ENCODE data around the gene CXCR6.
A peak's percentile ranks its signal among the peaks of the same experiment; 100 is the strongest.

The CXCR6 gene

DNA sequence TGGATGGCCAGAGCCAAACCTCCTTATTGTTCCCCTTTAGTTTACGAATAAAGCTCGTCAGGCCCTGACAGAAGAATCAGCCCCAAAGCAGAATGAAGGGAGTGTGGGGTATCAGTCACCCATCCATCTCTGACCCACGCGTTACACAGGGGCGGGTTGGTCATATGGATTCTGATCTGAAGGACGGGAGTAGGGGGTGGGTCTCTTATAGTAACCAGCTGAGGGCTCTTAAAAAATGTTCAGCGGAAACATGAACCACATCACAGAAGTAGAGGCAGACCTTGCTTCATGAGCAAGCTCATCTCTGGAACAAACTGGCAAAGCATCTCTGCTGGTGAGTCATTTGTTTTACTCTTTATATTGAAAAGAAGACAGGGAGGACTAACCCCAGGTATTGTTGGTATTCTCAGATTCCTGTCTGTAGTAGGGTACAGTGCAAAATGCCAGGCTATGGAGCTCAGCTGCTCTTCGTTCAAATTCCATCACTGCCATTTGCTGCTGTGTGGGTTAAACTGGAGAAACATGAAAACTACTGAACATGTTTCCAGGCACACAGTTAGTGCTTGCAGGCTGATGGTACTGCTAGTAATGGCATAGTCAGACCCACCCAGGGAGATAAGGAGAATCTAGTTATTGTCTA lies at the start of gene CXCR6:
TSS of gene CXCR6 (plus strand) at position 258 of the 640 bp plus-strand sequence. CDS start 3,018 bp downstream, outside the sequence.
- DNase-seq = peak; percentile 63

DNA sequence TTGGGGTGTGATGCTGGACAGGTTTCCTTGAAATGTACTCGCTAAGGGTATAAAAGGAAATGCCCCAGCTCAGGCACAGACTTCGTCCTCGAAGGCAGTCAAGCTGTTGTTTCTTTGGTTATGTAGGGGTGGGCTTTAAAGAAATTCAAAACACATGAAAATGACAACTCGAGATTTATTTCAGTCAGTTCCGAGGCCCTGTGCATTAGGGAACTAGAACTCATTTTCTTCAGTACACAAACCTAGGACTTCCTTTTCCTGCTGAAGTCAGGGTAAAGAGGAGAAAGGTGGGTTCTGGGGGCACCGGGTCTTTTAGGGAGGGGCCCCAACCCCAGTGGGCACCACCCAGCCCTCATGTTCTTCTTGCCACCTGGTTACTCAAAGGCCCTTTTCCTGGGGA lies 49.2 kb upstream of the CXCR6 start:
- no peak for DNase-seq

DNA sequence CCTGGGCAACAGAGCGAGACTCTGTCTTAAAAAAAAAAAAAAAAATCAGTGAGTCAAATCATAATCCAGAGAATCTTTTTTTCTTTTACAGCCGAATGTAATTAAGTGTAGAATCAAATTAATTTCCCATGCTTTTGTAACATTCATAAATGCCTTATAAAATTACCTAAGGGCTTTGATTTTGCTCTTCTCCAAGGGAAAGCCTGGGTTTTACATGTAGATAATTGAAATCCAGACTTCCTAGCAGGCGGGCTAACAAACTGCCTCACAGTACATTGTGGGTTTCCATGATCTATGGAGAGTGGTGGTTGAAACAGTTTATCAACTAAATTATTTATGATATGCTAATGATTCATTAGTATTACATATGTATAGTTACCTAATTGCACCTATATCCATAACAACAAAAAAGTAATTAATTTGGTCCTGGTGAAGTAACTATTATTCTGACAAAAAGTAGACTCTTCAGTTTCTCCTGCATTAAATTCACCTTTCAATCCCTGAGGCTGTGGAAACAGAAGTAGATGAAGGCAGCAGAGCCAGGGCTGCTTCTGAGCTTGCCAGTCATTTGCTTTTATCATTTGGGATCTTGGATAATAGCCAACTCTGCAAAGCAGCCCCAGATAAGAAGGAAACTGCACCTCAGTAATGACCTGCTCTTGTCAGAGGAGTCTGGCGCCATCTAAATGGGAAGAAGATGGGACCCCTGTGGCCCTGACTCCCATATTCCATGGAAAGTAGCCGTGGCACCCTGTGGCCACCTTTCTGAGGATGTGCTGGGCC lies 47.4 kb upstream of the CXCR6 start:
- no peak for DNase-seq

DNA sequence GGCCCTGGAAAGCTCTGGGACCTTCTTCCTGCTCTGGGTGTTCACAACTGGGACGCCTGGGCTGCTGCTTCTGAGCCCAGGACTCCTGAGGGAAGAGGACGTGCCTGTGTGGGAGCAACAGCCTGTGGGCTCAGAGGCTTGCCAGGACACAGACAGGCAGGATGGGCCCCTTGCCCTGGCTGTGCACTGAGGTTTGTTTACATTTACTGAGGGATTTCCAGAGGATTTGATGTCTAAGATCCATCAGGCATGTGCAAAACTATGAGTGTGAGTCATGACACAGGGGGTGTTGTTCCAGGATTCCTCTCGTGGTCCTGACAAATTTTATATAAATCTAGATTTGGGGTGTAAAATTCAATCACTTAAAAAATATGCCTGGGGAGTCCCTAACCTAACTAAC lies 46.3 kb upstream of the CXCR6 start:
- no peak for DNase-seq

DNA sequence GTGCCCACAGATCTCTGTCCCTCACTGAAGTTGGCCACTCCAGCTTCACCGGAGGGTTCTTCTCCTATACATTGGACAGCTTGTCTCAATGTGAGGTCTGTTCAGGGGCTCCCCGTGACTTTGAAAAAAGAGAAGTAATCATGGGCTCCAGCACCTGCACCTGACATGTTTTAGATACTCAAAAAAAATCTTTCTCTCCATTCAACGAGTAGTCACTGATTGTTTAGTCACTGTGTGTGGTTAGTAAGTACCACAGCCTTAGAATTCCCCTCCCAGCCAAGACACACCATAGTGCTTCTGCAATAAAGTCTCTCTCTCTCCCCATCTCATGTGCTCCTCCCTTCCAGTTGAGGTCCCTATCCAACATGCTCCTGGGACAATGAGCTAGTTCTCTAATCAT lies 38.3 kb upstream of the CXCR6 start:
- DNase-seq = no peak

DNA sequence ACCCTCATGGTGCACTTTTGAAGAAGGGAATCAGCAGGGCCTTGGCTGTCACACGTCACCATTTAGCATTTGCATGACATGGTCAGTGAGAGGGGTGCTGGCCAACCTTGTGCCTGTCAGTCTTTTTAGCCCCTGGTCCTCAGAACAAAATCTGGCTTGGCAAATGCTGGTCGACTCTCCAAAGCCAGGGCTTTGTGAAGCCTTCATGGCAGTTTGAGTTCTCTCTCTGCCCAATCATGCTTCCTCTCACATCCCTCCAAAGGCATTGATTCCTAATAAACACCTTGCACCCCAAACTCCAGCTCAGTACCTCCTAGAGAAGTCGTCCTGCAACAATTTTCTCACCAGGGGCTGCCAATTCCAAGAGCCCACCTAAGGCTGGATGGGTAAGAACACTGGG lies 37.5 kb upstream of the CXCR6 start:
- no peak for DNase-seq

DNA sequence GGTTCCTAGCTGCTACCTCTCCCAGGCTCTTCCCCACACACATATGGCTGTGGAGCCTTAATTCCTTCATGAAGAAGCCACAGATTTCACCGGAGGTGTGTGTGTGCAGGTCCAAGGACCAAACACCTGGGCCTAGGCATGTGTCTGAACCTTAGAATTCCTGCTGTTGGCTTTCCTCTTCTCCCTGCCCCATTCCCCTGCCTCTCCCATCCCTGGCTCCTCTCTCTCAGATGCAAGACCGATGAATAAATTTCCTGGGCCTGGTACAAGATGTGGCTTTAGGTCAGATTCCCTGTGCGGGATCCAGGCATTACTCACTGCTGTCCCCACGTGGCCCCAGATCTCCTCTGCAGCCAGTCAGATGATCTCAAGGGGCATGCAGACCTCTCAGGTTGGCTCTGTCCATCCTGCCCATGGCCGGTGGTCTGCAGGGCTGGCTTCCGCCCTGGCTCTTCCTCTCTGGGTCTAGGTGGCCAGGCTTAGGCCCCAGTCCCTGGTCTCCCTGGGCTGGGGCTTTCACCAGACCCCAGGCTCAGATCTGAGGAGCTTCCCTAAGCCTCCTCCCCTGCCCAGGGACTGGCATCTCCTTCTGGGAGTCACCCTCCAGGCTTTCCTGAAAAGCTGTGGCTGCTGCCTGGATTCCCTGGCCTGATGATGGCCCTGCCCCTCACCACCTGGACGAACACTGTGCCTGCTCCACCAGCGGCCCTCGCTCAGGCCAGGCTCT lies 36.4 kb upstream of the CXCR6 start:
- DNase-seq = no peak

DNA sequence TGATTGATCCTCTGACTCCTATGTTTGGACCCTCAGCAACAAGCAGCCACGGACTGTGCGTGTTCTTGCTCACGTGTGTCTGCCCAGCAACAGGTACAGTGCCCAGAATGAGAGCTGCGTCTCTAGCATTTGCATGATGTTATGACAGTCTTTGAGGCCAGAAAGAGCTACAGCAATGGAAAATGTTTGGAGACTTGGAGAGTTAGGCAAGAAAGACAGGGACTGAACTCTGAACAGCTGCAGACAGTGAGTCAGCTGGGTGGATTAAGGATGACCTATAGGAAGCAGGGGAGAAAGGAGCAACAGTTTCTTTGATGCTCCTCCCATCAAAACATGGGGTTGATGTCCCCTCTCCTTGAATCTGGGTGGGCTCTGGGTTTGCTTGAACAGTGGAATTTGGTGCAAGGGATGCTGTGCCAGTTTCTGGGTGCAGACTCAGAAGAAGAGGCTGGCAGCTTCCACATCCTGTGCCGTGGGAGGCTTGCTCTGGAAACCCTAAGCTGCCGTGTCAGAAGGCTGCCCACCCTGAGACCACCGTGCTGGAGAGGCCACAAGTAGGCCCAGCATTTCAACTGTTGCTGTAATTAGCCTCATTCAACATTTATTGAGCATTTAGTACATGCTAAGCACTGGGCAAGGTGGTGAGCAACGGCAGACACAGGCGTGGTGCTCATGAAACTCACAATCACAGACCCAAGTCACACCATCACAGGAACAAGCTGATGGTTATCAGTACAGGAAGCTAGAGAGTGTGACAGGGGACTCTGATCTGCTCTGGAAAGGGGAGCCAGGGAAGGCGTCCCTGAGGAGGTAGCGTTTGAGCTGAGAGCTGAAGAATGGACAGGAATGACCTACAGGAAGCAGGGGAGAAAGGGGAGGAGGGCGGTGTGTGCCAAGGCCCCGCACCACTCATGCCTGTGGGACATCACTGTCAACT lies 35.2 kb upstream of the CXCR6 start:
- DNase-seq = no peak

DNA sequence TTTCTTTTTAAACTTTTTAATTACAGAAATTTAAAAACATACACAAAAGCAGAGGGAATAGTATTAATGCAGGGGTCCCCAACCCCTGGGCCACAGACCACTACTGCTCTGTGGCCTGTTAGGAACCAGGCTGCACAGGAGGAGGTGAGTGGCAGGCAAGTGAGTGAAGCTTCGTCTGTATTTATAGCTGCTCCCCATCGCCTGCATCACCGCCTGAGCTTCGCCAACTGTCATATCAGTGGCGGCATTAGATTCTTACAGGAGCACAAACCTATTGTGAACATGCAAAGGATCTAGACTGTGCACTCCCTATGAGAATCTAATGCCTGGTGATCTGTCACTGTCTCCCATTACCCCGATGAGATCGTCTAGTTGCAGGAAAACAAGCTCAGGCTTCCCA lies 34.5 kb upstream of the CXCR6 start:
- no peak for DNase-seq

DNA sequence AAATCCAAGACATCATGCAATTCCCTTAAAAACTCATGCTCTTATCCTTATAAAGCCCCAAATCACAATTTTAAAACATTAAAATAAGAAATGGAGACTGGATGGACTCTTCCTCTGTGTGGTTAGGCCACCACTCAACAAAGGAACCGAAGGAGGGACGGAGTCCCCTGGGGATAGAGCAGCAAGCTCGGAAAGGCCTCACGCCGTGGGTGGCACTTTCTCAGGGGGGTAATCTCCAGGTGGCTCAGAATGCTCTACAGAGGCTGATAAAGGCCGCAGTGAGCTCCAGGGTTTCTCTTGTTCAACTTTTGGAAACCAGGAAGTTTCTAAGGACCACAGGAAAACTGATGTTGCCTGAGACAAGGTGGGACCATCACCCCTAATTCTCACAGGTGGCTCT lies 33.7 kb upstream of the CXCR6 start:
- no peak for DNase-seq

DNA sequence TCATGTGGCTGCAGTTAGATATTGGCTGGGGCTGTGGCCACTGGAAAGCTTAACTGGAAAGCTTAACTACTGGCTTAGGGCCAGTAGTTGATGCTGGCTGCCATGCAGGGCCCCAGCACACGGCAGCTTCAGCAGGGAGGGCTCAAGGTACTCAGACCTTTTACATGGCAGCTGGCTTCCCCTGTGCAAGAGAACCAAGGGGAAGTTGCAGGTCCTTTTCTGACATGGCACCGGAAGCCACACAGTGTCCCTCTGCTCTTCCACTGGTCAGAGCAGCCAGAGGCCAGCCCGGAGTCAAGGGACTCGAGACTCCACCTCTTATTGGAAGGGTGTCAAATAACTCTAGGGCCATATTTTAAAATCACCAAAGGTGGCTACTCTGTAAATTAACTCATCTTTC lies 32.4 kb upstream of the CXCR6 start:
- no peak for DNase-seq

DNA sequence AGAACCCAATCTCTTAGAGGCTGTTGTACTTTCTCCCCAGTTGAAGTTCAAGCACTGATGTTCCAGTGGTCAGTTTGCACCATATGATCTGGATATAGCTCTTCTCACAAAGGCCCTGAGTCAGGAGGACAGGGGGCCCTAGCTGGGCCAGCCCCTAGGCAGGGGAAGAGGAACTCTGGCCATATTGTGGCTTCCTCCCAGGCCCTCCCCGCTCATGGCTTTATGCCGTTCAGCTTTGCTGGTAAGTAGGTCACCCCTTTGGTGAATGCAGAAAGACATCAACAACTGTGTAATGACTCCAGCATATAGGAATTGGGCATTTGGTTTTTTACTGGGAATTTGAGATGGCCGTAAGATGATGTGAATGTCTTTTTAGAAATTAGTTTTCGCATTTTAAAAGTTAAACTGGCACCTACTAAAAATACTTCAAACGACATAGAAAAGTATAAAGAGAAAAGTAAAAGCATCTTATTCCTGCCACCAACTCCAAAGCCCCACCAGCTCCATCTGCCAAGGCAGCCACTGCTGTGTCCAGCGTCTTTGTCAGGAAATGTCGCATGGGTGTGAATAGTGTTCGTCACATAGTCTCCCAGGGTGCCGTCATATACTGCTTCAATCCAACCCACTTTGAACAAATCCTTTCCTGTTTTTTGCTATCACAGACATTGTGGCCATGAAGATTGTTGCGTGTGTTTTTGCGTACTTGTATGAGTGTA lies 31.6 kb upstream of the CXCR6 start:
- DNase-seq = no peak

DNA sequence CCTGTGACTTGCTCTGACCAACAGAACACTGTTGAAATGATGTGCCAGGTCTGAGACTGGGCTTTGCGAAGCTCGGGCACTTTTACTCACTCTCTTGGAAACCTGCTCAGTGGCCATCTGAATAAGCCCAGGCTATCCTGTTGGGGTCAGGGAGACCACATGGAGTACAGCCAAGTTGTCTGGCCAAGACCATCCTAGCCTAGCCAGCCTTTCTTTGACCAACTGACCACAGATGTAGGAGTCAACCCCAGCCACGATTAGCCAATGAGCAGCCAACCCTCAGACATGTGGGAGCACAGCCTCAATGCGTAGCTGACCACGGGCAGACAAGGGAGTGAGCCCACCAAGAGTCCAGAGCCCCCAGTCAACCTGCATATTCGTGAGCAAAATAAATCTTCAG lies 30.8 kb upstream of the CXCR6 start:
- no peak for DNase-seq

DNA sequence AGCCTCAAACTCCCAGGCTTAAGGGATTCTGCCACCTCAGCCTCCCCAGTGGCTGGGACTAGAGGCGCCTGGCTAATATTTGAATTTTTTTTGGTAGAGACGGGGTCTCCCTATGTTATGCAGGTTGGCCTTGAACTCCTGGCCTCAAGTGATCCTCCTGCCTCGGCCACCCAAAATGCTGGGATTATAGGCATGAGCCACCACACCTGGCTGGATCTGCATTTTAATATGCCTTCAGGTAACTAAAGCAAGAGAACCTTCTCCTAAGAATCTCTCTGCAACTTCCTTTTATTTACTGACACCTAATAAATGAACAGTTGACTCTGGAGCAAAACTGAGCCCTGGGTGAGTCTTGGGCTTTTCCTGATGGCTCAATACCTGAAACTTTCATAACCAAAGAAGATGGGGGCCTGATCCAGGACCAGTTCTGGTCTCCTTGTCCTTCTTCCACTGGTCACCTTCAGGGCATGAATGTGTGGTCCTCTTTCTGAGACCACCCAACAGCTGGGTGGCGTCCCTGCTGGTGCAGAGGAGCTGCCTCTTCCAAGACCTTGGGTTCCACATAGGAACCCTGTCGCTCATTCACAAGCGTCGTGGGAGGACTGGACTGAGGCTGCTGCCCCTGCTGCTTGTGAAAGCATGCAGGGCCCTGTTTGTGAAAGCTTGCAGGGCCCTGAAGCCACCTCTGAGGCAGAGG lies 28.8 kb upstream of the CXCR6 start:
- no peak for DNase-seq

DNA sequence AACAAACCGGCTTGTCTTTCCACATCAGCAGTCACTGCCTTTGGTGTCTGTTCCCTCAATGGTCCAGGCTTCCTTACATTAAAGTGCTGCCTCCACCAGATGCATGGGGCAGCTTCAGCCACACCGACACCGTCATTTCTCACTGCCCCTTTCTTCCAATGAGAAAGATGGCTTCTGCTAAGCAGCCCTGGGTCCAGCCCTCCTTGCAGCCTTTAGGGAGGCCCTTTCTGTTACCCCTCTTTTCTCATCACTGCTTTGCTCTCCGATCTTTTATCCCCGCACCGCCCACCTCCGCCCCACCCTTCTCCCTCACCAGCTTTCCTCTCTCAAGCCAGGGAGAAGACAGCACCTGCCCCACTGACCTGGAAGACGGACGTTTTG lies 28.2 kb upstream of the CXCR6 start:
- no peak for DNase-seq

DNA sequence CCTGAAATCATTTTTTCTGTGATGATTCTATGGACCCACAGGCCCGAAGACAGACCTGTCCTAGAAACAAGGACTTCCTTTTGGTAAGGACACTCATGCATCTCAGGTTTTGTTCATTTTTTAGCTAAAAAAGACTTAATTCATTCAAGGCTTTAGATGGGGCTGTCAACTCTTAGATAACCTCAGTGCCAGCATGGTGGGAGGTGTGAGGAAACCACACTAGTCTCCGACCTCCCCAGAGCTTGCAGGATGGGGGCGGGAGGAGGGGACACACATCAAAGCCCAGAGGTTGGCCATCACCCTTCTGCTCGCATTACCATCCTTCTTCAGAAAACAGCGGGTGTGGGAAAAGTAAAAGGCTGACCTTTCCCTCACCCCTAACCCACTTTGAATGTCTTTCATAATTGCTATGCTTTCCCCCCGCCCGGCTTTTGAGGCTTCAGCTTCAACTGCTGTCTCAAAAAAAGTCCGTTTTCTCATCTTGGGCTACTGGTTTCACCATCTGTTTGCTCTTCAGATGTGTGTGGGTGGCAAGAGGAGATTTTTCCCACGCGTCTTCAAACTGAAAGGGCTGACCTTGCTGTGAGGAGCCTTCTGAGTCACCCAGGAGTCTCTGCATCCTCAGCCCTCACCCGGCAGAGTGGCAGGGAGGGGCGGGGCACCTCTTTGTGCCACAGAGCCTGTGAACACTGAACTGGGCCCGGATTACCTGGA lies 27.6 kb upstream of the CXCR6 start:
- peak; percentile 84 for DNase-seq

DNA sequence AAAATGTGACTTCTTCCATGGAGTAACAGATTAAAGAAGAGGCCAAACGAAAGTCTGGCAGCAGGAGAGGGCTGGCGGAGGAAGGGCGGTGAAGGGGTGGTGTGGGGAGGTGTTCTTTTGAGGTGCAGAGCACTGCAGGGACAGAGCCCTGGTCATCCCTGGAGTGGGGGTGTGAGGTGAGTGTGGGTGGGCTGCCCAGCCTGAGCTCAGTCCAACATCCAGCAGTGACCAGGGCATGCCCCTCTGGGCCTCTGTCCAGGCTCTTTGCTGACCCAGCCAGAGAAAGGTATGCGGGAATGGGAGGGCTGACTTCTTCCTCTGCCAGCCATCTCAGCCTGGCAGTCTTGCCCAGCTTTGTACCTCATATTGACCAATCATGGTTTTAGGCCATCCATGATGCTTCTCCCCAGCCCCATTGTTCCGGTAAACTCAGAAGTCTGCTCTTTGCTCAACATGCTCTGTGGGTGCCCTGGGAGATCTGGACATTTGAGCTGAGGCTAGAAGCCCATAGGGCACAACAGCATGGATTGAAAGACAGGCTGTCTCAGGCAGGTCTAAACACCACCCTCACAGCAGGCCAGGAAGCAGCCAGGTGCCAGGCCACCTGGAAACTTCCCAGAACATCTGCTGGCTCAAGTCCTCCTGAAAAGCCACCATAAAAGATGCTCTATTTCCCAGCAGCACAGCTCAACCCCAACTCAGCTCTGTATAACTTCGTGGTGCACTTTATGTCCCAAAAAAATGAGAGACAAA lies 25.9 kb upstream of the CXCR6 start:
- no peak for DNase-seq

DNA sequence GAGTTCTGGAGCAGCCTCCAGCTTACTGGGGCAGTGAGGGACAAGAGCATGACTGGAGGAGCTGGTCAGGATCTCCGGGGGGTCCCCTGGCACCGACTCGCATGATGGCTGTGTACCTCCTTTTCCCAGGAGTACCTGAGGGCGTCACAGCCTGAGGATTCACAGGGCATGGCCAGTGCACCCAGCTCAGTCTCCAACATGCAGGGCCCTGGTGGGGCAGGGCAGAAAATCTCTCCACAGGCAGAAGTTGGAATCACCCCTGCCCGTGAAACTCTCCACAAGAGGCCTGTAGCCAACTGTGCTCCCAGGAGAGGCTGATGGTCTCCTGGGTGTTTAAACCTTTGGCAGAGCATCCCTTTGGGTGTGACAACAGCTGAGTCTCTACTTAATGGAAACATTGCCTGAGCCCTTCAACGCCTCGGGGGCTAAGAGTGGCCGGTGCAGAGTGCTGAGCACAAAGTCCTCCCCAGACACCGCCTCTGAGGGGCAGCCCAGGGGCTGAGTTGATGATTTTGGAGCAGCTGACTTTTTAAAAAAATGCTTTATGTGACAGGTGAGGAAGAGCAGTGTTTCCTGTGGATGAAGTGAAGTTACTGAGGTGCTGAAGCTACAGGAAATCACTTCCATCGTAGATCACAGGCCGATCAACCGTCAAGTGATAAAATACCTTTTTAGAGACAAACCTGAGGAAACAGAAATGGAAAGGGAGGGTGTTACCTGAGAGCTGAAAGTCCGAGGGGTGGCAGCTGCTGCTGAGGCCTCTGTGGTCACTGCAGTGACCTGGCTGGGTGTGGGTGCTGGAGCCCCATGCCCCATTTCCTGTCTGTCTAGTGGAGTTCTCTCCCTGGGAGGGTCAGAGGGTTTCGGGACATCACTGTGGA lies 21.9 kb upstream of the CXCR6 start:
- no peak for DNase-seq

DNA sequence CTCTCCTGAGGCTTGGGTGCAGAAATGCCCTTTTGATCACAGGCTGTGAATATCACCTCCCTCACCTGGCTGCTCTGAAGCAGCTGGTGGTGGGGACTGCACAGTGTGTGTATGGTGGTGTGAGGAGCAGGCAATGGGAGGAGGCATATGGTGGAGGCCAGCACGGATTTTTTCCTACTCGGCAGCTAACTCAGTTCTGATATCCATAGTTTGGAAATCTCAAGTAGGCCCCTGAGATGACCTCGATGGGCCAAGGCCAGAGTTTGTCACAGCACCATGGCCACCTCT lies 21.3 kb upstream of the CXCR6 start:
- no peak for DNase-seq

Measured in stimulated activated naive CD4-positive, alpha-beta T cell treated with Interleukin-2 at 50 U/mL for 16 hours (primary cell).